ENCODE data around the gene RIN1.
"Not testable (repeated sequence)": the region's sequence is repeated elsewhere in the genome, so short reads cannot be mapped to it uniquely, and the experiment has no call there.

Gene RIN1

GRCh38 chr11:66333896-66334604 lies 2.2 kb downstream of the RIN1 start:
- DNase-seq = no peak

GRCh38 chr11:66333220-66333877 lies 2.9 kb downstream of the RIN1 start:
- no peak for DNase-seq

GRCh38 chr11:66332371-66333219 lies 3.6 kb downstream of the RIN1 start:
- no peak for DNase-seq

GRCh38 chr11:66331542-66332370 lies 4.5 kb downstream of the RIN1 start:
- DNase-seq = no peak

GRCh38 chr11:66330931-66331330 lies 5.3 kb downstream of the RIN1 start:
- no peak for DNase-seq

GRCh38 chr11:66329165-66329673 lies 7.0 kb downstream of the RIN1 start:
- no peak for DNase-seq

- peak; percentile 62 to 74 for DNase-seq
These were observed 7.7 kb downstream of the RIN1 start for GRCh38 chr11:66328302-66329144.

GRCh38 chr11:66328031-66328301 lies 8.3 kb downstream of the RIN1 start:
- DNase-seq = no peak

- DNase-seq = no peak
These were observed 8.8 kb downstream of the RIN1 start for GRCh38 chr11:66327171-66328030.

- DNase-seq = peak in 1 of 2 donors; percentile 38
These were observed 9.7 kb downstream of the RIN1 start for GRCh38 chr11:66326261-66327111.

- DNase-seq = no peak
These were observed 11.0 kb downstream of the RIN1 start for GRCh38 chr11:66325263-66325671.

- no peak for DNase-seq
These were observed 11.6 kb downstream of the RIN1 start for GRCh38 chr11:66324664-66325063.

GRCh38 chr11:66323684-66324083 lies 12.6 kb downstream of the RIN1 start:
- no peak for DNase-seq

- DNase-seq = no peak
These were observed 13.4 kb downstream of the RIN1 start for GRCh38 chr11:66322732-66323427.

- DNase-seq = no peak
These were observed 14.6 kb downstream of the RIN1 start for GRCh38 chr11:66321606-66322005.

- DNase-seq = not testable (repeated sequence)
These were observed 15.5 kb downstream of the RIN1 start for GRCh38 chr11:66320748-66321147.

GRCh38 chr11:66320289-66320688 lies 15.9 kb downstream of the RIN1 start:
- not testable (repeated sequence) for DNase-seq

- no peak for DNase-seq
These were observed 17.6 kb downstream of the RIN1 start for GRCh38 chr11:66318600-66318970.

Data from bone marrow (tissue), 2 donors.